GM12878 (cell line): ENCODE measurements around the gene LHFPL2. TPM values are rescaled to one million over a fixed set of nuclear protein-coding genes. Genes with fewer than 3 reads are reported as not detected.

Experiments
- ATAC-seq: fragments of 200-7000 bp; cut with Tn5 transposase; 3 replicates; pipeline ENCODE4 v1.9.1; 2020; ENCODE audit warnings: mild to moderate bottlenecking, moderate library complexity
- BruUV-seq: library from RNA; stranded (reverse); fragments of 400-500 nt; replicated peaks from 2 replicates; lab custom pipeline; 2021; lab: Mats Ljungman, UMichigan
- CTCF ChIA-PET: fragments of 300-600 bp; sonication (Branson Sonifier 250); formaldehyde crosslinking; extraction: SDS; loops from one replicate; lab custom pipeline; 2021; ENCODE audit warnings: inconsistent platforms; lab: Yijun Ruan, JAX
- POLR2A ChIA-PET: fragments of 350-600 bp; formaldehyde crosslinking; extraction: SDS; loops from one replicate; lab custom pipeline; 2021; ENCODE audit warnings: inconsistent platforms; lab: Charles Lee
- RAD21 ChIA-PET: fragments of 300-600 bp; sonication (Branson Sonifier 250); formaldehyde crosslinking; loops from one replicate; lab custom pipeline; 2023; ENCODE audit warnings: antibody characterized with exemption; ENCODE audit not compliant: unreplicated experiment; lab: Charles Lee
- SMC1A ChIA-PET: fragments of 300-600 bp; sonication (Branson Sonifier 250); formaldehyde crosslinking; loops from one replicate; lab custom pipeline; 2023; ENCODE audit not compliant: unreplicated experiment, uncharacterized antibody; lab: Charles Lee
- DNase-seq: peaks from one replicate; pipeline ENCODE4 v3.0.0-alpha.2; 2011; ENCODE audit warnings: low read depth, low spot score
- FAIRE-seq: peaks from 3 replicates; lab custom pipeline; 2011; peaks lifted over from hg19 to GRCh38; lab: Jason Lieb, UNC
- H2AFZ ChIP-seq: 2 replicates; pipeline ENCODE4 v1.6.0; 2011; ENCODE audit warnings: low read depth, low read length, control low read depth; ENCODE audit not compliant: control insufficient read depth
- H3K27ac ChIP-seq: 2 replicates; pipeline ENCODE4 v1.5.1; 2011; ENCODE audit warnings: control low read depth; ENCODE audit not compliant: control insufficient read depth, insufficient read depth
- H3K27me3 ChIP-seq, 2 experiments: replicated peaks in 1 of 2; 2 replicates each; pipeline versions ENCODE4 v1.6.0 to v1.6.1; 2011; ENCODE audit warnings: low read length in 1 of 2; ENCODE audit not compliant: control insufficient read depth in 2 of 2, insufficient read depth in 2 of 2
- H3K36me3 ChIP-seq, 2 experiments: 2 replicates each; pipeline ENCODE4 v1.5.1; 2011; ENCODE audit warnings: low read length in 1 of 2; ENCODE audit not compliant: control insufficient read depth in 2 of 2, insufficient read depth in 2 of 2
- H3K4me1 ChIP-seq: 2 replicates; pipeline ENCODE4 v1.6.1; 2011; ENCODE audit warnings: mild to moderate bottlenecking, low read length, moderate library complexity, mixed read lengths; ENCODE audit not compliant: control insufficient read depth, insufficient read depth
- H3K4me2 ChIP-seq: 2 replicates; pipeline ENCODE4 v1.6.0; 2011; ENCODE audit warnings: control low read depth; ENCODE audit not compliant: control insufficient read depth, insufficient read depth
- H3K4me3 ChIP-seq: fragments of 200-600 bp; sonication (generic); 2 replicates; pipeline ENCODE4 v1.5.1; 2016
- H3K79me2 ChIP-seq: 2 replicates; pipeline ENCODE4 v1.6.0; 2011; ENCODE audit warnings: low read length; ENCODE audit not compliant: control insufficient read depth, insufficient read depth
- H3K9ac ChIP-seq: 2 replicates; pipeline ENCODE4 v1.8.0; 2011; ENCODE audit warnings: low read length, control low read depth, mixed read lengths; ENCODE audit not compliant: control insufficient read depth, insufficient read depth
- H3K9me3 ChIP-seq: replicated peaks from 3 replicates; pipeline ENCODE4 v1.5.1; 2011; ENCODE audit warnings: mild to moderate bottlenecking, low read length; ENCODE audit not compliant: control insufficient read depth, insufficient read depth
- H4K20me1 ChIP-seq: 2 replicates; pipeline ENCODE4 v1.6.0; 2011; ENCODE audit not compliant: control insufficient read depth, insufficient read depth
- E4F1 ChIP-seq: fragments of 450-650 bp; IDR thresholded peaks from 2 replicates; pipeline ENCODE4 v1.6.1; 2018; ENCODE audit warnings: borderline replicate concordance, mild to moderate bottlenecking; ENCODE audit not compliant: partially characterized antibody
- NFYA ChIP-seq: IDR thresholded peaks from 2 replicates; pipeline ENCODE4 v1.6.1; 2011; ENCODE audit warnings: low read depth, mild to moderate bottlenecking, low read length, improper control_type of control experiment, borderline replicate concordance
- RCOR1 ChIP-seq: conservative IDR thresholded peaks from 2 replicates; pipeline ENCODE4 v1.6.1; 2012; ENCODE audit warnings: low read depth, low read length, improper control_type of control experiment
- ZBTB40 ChIP-seq: fragments of 450-650 bp; IDR thresholded peaks from 2 replicates; pipeline ENCODE4 v1.6.1; 2016; ENCODE audit warnings: mild to moderate bottlenecking, moderate library complexity, borderline replicate concordance
- ZNF384 ChIP-seq: IDR thresholded peaks from 2 replicates; pipeline ENCODE4 v1.6.1; 2012; ENCODE audit warnings: low read depth, mild to moderate bottlenecking, low read length, improper control_type of control experiment, borderline replicate concordance
- WGBS: methylation state at CpG from one replicate; pipeline ENCODE4 v1.1.6; 2016; ENCODE audit warnings: low lambda C conversion rate; ENCODE audit not compliant: insufficient replicate concordance, insufficient coverage; ENCODE audit errors: missing lambda C conversion rate; 5-methylcytosine and 5-hydroxymethylcytosine counted together
- in situ Hi-C: fragments of 300-500 bp; cut with MboI; formaldehyde crosslinking; loops from 9 replicates; pipeline ENCODE4 v1.14.3; 2018; ENCODE audit warnings: mixed read lengths
- intact Hi-C: fragments of 100-400 bp; cut with micrococcal nuclease; formaldehyde crosslinking; loops from one replicate; pipeline ENCODE4 v1.14.2; 2022; ENCODE audit not compliant: unreplicated experiment
- polyA plus RNA-seq, 11 experiments: library from polyadenylated mRNA; depleted of rRNA in 4 of 11; unstranded in 6 of 11; stranded (reverse) in 5 of 11; fragments of >200 nt; fragmentation: Nextera tagmentation in 4 of 11; fragmentation: Illumina TruSeq in 1 of 11; extraction: Ambion mirVana in 4 of 11; extraction: Trizol in 1 of 11; gene quantifications; 1 replicate in 1 of 11; 2 replicates in 10 of 11; pipeline versions ENCODE4 v1.2.1 to v1.2.3, GENCODE V29; 2011 to 2016; ENCODE audit warnings: inconsistent platforms in 2 of 11, missing spikeins in 2 of 11, low read depth in 1 of 11
- total RNA-seq, 4 experiments: library from RNA; depleted of rRNA in 3 of 4; stranded (reverse); fragments of >200 nt in 3 of 4; fragmentation: Illumina TruSeq in 1 of 4; extraction: Trizol in 1 of 4; gene quantifications; 2 replicates each; pipeline versions ENCODE4 v1.2.1 to v1.2.3, GENCODE V29; 2013 to 2021

LHFPL2 gene
- total and polyA plus RNA-seq, 10 of the 15 experiments (the other 5 are each of a cell fraction or from before 2014, with no cell fraction given): 4.1 to 21.8 (median 12.5) TPM

- intact Hi-C loops: no loop called here
- no peaks in the 10 kb centered on the region for H3K9me3 ChIP-seq
- CTCF ChIA-PET: no interaction called here
- no peaks in the 10 kb centered on the region for H3K4me1 ChIP-seq
- in situ Hi-C loops: no loop called here
- BruUV-seq: no TSS peak
- DNase-seq: no peak
- H4K20me1 ChIP-seq: no peaks in the 10 kb centered on the region
- TF ChIP-seq NFYA (no peak), RCOR1 (no peak), E4F1 (no peak)
- WGBS: 82% methylated on average over 4 of the region's 4 CpGs
- RAD21 ChIA-PET: no interaction called here
- ATAC-seq: no peak
- SMC1A ChIA-PET: interaction anchor here (1.9 kb wide), 1 partner anchor 12 kb away, joined by 5 read pairs; no protein-coding TSS in a partner anchor
- H3K27me3 ChIP-seq: no peaks in the 10 kb centered on the region
- no peak overlapping the region for H3K27ac ChIP-seq
- no peak overlapping the region for H2AFZ ChIP-seq
- H3K4me2 ChIP-seq: no peak overlapping the region
- POLR2A ChIA-PET: no interaction called here
- H3K4me3 ChIP-seq: no peak overlapping the region
- H3K9ac ChIP-seq: no peak overlapping the region
- H3K79me2 ChIP-seq: no peaks in the 10 kb centered on the region
- H3K36me3 ChIP-seq: peaks cover 0 to 3% of the 10 kb centered on the region in 2 experiments; a peak in 2 of 4 replicates
- no peak for FAIRE-seq
Measured at GRCh38 chr5:78606241-78606640, 42.3 kb downstream of the LHFPL2 start.

- Histone ChIP-seq H3K27ac (no peak overlapping the region), H3K9me3 (no peaks in the 10 kb centered on the region), H3K9ac (no peak overlapping the region), H3K27me3 (no peaks in the 10 kb centered on the region), H4K20me1 (no peaks in the 10 kb centered on the region), H2AFZ (no peak overlapping the region), H3K36me3 (no peaks in the 10 kb centered on the region; a peak in 1 of 4 replicates), H3K4me2 (no peak overlapping the region), H3K4me3 (no peak overlapping the region), H3K4me1 (no peaks in the 10 kb centered on the region), H3K79me2 (no peaks in the 10 kb centered on the region)
- DNase-seq (no peak), ATAC-seq (no peak), FAIRE-seq (no peak)
- POLR2A ChIA-PET: no interaction called here
- intact Hi-C loops (no loop called here), in situ Hi-C loops (no loop called here)
- WGBS: 100% methylated on average over 2 of the region's 2 CpGs
- CTCF ChIA-PET: no interaction called here
- no TSS peak for BruUV-seq
- SMC1A ChIA-PET: interaction anchor here (1.9 kb wide), 1 partner anchor 12 kb away, joined by 5 read pairs; no protein-coding TSS in a partner anchor
- RAD21 ChIA-PET: no interaction called here
- no peak for TF ChIP-seq RCOR1
- TF ChIP-seq ZNF384: no peak
- TF ChIP-seq E4F1: no peak
- TF ChIP-seq ZBTB40: no peak
Measured at GRCh38 chr5:78605611-78606010, 43.0 kb downstream of the LHFPL2 start.
